ENCODE data around the gene CTXN1.
A peak's percentile ranks its signal among the peaks of the same experiment; 100 is the strongest.

Gene CTXN1

DNA sequence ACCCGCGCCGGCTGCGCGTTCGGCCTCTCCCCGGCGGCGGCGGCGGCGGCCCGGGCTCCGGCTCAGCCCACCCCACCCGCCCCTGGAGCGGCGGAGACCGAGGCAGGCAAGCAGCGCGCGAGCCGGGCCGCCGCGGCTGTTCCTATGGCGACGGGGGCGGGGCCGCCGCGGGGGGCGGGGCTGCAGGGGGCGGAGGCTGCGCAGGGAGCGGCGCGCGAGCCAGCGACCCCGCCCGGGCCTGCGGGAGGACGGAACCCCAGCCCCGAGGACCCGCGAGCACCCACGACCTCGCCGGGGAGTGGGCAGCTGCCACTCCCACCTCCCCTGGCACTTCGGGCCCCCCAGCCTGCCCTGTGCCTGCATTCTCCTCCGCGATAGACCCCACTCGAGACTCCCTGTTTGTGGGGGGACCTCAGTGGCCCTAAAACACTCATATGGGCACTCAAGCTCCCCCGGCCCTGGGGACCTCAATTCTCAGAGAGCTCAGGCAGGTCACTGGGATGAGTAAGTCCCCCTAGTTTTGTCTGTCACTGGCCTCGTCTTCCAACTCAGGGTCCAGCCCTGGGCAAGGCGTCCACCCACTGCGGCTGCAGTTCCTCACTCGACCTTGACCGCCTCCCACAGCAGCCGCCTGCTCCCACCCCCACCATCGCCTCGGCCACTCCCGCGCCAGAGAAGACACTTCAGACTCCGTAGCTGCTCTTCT lies at the start of gene CTXN1:
CTXN1 (minus strand) TSS at position 115 of the 706 bp plus-strand sequence. CDS start 597 bp downstream, outside the sequence.
- H3K4me3 ChIP-seq (ENCODE audit: low read length) = peak within 1 kb of the TSS; percentile 42
- no peak for DNase-seq (ENCODE audit: low read depth)
- TF ChIP-seq, protein P1, sequence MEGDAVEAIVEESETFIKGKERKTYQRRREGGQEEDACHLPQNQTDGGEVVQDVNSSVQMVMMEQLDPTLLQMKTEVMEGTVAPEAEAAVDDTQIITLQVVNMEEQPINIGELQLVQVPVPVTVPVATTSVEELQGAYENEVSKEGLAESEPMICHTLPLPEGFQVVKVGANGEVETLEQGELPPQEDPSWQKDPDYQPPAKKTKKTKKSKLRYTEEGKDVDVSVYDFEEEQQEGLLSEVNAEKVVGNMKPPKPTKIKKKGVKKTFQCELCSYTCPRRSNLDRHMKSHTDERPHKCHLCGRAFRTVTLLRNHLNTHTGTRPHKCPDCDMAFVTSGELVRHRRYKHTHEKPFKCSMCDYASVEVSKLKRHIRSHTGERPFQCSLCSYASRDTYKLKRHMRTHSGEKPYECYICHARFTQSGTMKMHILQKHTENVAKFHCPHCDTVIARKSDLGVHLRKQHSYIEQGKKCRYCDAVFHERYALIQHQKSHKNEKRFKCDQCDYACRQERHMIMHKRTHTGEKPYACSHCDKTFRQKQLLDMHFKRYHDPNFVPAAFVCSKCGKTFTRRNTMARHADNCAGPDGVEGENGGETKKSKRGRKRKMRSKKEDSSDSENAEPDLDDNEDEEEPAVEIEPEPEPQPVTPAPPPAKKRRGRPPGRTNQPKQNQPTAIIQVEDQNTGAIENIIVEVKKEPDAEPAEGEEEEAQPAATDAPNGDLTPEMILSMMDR (conservative IDR thresholded peaks at IDR 0.05; ENCODE audit: low read depth, low read length) = no peak

DNA sequence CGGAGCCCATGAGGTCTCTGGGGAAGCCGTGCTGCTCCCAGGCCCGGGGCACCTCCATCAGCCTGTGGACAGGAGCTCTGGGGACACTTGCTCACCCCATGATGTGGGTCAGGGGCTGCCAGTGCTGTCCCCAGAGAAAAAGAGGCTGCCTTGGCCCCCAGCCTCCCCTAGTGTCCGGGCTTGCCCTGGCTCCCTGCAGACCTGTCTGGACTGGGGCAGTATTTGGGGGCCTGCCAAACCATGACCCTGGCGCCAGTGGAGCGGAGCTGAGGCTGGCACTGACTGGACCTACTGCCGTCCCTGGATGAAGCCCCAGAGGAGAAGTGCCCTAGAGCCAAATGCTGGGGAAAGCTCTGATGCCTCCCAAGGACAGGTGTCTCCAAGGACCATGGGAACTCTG lies 49.1 kb upstream of the CTXN1 start:
- no peak overlapping the region for H3K4me3 ChIP-seq (ENCODE audit: low read length)
- TF ChIP-seq, protein P1 (conservative IDR thresholded peaks at IDR 0.05; ENCODE audit: low read depth, low read length) = no peak
- DNase-seq (ENCODE audit: low read depth) = no peak

DNA sequence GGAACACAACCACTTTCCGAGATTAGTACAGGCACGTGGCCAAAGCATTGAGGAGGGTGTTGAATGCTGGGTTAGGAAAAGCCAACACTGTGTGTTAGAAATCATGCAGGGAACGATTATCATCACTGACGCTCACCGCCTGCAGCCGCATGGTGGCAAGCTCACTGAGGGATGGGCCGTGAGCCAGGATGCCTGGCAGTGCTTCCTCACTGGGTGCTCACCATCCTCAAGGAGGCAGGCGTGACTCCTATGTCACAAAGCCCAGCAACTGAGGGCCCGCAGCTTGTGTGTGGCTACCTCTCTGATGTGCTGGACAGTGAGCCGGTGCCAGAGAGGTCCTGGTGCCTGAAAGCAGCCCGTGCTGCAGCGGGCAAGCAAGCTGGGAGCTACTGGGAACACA lies 47.9 kb upstream of the CTXN1 start:
- no peak overlapping the region for H3K4me3 ChIP-seq (ENCODE audit: low read length)
- TF ChIP-seq, protein P1 (conservative IDR thresholded peaks at IDR 0.05; ENCODE audit: low read depth, low read length) = no peak
- DNase-seq (ENCODE audit: low read depth) = no peak

DNA sequence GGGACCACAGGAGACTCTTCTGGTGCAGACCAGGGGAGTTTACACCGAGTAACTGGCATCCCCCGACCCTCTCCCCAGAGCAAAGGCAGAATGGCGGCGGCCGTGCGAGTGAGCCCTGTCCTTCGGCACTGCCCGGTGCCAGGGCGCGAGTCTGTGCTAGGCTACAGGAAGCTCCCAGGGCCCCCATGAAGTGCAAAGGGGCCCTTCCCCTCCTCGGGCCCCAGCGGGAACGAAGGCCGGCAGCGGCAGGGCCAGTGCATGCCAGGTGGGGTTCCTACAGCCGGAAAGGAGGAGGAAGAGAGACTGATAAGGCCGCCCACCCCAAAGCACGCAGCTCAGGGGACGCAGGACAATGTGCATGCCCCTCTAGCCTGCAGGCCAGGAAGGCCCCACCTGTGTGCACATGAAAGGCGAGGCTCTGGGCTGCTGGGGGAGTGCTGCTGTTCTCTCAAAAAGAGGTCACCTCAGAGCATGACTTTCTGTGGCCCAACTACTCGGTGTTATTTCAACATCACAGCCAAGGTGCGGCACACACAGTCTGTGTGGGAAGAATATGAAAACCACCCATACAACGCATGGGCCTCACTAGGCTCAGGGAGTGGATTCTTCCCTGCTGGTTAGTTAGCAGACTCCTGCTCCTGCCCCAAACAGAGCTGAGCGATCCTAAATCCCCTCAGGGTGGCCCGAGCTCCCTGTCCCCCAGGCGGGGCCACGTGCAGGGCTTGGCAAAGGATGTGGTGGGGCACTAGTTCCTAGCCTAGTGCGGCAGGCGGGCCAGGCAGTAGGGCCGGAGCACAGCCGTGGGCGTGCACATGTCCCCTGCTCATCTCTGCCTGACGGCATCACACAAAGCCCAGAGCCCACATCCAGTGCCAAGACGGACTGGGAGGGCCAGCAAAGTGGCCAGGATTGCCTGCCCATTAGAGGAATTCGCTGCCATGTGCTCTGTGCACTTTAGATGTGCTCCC lies 45.9 kb upstream of the CTXN1 start:
- TF ChIP-seq, protein P1 (conservative IDR thresholded peaks at IDR 0.05; ENCODE audit: low read depth, low read length) = no peak
- H3K4me3 ChIP-seq (ENCODE audit: low read length) = no peak overlapping the region
- DNase-seq (ENCODE audit: low read depth) = no peak

DNA sequence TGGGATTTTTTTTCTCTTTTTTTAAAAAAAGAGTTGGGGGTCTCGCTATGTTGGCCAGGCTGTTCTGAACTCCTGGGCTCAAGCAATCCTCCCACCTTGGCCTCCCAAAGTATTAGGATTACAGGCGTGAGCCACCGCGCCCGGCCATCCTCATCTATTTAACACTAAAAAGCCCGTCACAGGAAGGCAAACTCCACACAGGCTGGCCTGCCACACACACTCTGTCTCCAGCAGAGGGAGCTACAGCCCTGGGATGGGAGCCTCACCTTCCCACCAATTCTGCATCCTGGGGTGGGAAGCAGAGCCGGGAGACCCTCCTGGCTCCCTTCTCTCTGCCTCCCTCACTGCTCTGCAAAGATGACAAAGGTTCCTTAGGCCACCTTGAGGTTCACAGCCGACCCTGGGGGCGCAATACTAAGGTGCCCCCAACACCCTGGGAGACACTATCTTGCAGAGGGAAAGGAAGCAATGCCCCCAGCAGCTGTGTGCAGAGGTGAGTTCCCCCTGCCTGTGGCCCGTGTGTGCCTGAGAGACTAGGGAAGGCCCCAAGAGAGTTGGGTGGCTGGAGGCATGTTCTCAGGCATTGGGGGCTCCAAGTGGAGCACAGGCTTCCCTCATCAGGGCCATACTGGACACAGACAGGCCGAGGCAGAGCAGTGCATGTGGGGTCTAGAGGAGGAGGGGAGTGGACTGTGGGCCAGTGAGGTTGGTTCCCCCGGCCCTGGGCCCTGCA lies 44.9 kb upstream of the CTXN1 start:
- H3K4me3 ChIP-seq (ENCODE audit: low read length) = no peak overlapping the region
- TF ChIP-seq, protein P1 (conservative IDR thresholded peaks at IDR 0.05; ENCODE audit: low read depth, low read length) = peak; percentile 92
- DNase-seq (ENCODE audit: low read depth) = no peak

DNA sequence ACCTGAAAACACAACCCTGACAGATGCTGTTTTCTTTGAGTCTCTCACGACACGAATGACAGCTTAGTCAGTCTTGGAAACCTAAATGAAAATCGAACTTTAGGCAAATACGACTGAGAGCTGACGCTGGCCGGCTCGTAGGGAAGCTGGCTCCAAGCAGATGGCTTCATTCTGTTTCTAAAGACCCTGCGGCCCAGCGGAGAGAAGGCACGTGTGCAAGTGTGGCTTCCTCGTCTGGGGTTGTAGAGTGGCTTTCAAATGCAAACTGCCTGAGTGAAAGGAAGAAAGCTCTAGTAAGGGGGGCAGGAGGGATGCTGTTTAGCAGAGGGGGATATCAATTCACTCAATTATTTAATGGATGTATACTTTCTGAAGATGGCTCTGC lies 43.6 kb upstream of the CTXN1 start:
- TF ChIP-seq, protein P1 (conservative IDR thresholded peaks at IDR 0.05; ENCODE audit: low read depth, low read length) = no peak
- no peak for DNase-seq (ENCODE audit: low read depth)
- H3K4me3 ChIP-seq (ENCODE audit: low read length) = no peak overlapping the region
